GM18520 (cell line): ENCODE results near the gene ZFAND3.

Experiments
- ATAC-seq: cut with Tn5 transposase; IDR thresholded peaks from one replicate; pipeline ENCODE4 v1.9.1; 2021; ENCODE audit not compliant: unreplicated experiment

The ZFAND3 gene

DNA sequence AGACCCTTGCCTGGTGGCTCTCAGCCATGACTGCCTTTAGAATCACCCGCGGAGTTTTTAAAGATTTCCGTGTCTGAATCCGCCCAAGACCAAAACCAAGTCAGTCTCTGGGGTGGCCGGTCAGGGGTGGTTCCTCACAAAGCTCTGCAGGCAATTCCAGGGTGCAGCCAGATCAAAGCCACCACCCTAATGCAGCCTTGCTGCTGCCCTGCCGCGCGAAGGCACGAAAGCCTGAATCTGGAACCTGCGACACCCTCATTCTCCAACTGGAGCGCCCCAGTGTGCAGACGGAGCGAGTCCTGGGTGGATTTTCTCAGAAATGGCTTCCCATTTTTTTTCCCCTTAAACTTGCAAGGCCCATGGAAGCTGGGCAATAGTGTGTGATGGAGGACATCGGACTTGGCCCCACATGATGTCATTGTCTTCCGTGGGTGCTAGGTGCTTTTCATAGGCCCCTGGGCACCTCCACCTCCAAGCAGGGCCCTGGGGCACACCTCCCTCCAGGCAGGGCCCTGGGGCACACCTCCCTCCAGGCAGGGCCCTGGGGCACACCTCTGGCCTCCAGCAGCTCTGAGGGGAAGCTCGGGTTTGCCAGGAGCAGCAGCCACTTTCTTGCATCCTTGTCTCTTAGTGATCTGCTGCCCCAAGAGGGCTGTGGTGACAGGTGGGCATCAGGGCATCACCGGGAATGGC lies 343.1 kb downstream of the ZFAND3 start:
- no peak for ATAC-seq

DNA sequence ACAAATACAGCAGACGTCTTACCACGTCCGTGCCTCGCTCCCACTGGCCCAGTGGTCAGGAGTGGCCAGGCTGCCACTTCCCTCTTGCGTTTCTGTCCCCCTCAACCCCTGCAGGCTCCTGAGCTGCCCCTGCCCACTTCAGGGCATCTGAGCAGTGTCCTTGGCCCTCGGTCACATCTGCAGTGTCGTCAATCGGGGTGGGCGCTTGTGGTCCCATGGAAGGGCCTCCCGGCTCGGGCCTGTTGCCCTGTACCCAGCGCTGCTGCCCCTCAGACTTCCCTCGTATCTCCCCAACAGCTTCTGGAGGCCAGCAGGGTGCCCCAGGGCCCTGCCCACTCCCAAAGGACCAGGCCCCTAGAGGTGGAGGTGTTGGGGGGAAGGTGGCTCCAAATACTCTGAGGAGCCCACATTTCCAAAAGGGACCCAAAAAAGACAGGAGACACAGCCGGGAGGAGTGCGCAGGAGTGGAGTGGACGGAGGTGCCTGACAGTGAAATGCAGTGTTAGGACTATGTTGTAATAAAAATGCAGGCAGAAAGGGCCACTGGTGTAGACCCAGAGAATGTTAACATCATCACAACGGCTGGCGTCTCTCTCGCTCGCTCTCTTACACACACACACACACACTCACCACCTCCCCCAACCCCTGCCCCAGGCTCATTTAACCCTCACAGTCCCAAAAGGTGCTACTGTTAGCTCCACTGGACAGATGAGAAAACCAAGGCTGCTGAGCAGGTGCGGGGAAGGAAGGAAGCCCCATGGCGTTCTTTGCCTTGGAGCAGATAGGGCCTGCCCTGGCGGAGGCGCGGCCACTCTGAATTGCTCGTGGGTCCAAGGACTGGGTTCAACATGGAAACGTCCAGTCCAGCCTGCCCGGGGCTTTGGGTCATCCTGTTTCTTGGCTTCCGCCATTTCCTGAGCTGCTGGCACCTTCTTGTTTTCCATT lies 343.9 kb downstream of the ZFAND3 start:
- ATAC-seq: no peak

DNA sequence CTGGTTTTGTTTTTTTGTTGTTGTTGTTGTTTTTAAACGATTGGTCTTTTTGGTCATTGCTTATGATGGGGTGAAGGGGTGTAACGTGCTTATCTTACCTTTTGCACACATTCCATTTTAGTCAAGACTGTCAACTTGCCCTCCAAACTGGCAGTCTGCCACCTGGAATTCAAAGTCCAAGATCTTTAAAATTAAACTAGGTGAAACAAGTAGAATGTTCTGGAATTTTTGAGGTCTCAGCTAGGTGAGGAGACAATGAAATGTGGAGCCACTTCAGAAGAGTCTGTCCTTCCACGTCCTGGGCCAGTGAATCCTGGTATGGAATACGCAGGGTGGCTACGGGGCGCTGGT lies 344.6 kb downstream of the ZFAND3 start:
- ATAC-seq: no peak

DNA sequence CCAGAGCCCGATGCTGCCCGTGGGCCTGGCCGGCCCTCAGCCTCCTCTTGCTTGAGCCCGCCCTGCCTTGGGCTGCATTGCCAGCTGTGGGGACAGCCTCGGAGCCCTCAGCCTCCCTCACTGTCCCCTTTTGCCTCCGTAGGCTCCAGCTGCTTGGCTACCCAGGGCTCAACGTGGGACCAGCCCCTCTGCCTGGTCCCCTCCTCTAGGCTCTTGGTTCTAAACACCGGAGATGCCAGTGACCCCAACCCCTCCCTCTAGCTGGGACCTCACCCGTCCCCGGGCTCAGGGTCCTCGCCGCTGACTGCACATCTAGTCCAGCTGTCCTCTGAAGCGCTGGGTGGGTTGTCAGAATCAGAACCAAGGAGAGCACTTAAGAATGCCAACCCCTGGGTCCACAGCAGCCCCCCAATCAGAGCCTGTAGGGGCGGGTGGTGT lies 345.2 kb downstream of the ZFAND3 start:
- ATAC-seq: no peak

DNA sequence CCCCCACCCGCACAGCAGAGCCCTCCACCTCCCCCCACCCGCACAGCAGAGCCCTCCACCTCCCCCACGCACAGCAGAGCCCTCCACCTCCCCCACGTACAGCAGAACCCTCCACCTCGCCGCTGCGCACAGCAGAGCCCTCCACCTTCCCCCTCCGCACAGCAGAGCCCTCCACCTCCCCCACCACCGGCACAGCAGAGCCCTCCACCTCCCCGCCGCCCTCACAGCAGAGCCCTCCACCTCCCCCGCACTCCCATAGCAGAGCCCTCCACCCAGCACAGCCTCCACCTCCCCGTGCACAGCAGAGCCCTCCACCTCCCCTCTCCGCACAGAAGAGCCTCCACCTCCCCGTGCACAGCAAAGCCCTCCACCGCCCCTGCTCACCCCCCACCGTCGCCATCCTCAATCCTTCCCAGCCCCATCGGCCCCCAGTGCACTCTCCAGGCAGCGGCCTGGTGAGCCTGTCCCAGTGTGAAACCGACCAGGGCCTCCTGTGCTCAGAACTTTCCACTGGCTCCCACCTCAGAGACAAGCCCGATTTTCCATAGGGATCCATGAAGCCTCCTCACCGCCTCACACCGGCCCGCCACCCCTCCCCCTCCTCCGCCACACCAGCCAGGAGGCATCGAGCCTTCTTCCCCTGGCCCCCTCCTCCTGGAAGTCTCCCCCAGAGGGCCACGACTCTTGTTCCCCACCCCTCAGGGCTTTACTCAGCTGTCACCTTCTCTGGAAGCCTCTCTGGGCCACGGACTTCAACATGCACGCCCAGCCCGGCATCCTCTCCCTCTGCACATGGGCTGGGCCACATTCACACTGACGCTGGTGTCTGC lies 347.1 kb downstream of the ZFAND3 start:
- no peak for ATAC-seq

DNA sequence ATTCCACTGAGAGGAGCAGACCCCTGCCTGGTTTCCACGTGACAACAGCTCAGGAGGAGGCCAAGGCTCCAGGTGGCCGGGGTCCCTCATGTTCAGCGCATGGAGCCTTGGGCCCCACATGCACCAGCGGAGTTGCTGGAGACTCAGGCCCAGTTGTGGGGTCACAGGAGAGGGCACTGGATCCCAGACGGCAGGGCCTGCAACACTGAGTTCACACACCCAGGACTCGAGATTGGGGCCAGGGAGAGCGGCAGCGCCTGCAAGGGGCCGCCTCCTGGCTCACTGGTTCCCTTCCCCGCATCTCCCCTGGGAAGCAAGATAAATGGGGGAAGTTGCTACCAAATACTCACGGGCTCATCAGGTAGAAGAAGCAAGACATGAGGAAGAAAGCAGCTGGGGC lies 348.1 kb downstream of the ZFAND3 start:
- no peak for ATAC-seq

DNA sequence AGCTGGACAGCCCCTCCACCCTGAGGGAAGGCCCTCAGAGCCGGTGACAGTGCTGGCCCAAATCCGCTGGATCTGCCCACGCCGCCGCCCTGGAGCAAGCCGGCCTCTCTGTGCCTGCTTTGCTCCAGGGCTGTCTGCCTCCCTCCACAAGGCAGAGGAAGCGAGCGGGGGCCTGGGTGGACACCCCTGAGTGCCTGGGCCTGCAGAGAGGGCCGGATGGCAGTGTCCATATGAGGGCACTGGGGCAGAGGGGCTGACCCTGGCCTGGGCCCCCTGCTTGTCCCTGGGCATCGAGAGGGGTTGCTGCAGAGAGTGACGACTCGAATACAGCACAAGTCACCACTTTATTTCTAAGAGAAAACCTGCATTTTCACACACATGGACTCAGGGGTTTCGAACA lies 348.6 kb downstream of the ZFAND3 start:
- ATAC-seq: no peak

DNA sequence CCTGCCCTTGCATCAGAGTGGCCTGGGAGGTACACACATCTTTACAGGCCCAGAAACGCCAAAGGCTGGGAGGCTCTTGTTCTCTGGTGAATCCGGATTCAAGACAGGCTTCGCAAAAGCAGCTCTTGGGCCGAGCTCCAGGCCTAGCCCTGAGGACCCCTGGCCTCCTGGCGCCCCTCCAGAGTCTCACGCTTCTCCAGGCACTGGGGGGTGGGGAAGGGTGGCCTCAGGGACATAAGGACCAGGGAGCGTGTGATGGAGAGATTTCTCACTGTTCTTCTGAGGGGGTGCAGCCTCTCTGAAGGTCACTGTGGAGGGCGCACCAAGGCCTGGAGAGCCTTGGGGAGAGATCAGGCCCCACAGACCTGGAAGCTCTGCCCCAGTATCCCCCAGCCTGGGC lies 349.2 kb downstream of the ZFAND3 start:
- no peak for ATAC-seq

DNA sequence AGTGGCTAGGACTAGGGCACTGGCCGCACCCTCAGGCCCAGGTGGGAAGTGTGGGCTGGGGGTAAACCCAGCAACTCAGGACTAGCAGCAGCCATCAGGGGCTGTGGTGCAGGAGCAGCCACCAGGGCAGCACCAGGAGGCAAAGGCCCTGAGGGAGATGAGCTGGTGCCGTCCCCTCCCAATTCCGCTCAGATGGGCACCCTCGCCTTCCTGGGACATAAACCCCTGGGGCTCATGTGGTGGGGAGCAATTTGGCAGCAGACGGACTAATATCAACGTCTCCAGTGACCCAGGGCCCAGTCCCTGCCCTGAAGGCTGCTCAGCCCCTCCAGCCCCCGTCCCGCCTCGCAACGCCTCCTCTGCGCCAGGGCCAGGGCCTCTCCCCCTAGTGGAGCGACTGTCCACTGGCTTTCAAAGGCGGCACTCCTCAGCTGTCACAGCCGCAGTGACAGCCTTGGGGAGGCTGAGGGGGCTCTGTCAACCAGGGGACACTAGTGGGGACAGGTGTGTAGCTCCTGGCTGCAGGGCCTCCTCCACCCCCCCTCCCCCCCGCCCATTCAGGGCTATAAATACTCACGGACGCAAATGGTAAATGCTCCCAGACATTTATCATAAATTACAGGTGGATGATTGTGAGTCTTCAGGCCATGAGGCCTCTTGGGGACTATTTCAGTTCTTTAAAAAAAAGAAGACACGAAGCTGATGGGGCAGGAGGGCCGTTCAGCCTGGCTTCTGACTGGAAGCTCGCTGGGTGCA lies 349.9 kb downstream of the ZFAND3 start:
- ATAC-seq: no peak

DNA sequence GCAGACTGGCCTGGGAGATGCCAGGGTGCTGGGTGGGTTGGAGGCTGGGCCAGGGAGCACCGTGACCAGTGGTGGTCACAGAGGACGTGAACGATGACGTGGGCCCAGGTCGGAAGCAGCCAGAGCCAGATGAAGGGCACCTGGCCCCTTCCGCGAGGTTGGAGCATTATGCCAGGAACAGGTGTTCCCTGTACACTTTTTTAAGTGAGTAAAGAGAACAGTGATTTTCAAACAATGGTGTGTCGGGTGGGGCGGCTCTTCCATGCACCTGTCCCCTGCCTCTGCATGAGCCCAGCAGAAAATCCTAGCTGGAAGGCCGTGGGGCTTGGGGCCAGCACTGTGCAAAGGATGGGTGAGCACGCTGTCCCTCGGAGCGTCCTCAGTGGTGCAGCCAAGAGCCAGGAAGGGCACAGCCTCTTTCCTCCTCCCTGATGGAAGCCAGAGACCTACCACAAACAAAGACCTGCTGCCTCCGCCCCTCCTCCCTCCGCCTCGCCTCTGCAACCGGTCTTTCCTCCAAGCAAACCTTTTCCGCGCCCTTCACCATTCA lies 350.5 kb downstream of the ZFAND3 start:
- no peak for ATAC-seq

DNA sequence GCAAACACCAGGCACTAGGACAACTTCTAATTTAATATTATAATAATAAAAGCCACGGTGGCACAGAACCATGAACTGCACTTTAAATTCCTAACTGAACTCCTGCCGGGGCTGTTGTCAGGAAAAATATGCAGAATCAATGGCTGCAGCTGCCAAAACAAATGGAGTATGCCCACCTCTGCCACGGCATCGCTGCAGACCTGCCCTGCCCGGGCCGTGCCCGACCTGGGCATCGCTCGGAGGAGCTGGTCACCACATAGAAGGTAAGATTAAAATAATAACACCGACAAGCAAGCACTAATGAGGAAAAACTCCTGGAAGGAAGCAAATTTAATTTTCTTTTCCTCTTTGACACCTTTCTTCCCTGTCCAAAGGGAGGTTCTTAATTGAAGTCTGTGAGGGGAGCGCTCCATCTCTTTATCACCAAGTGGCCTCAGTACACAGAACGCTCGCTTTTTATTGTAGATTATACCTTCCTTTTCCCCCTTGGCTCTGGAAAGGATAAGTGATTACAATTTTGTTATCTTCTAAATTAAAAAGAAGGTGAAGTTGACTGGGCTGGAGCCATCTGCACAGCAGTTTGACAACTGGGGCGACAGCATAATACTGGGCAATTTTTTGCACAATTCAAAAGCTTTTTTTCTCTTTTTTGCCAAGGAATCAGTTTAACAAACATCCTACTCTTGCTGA lies 351.3 kb downstream of the ZFAND3 start:
- no peak for ATAC-seq

DNA sequence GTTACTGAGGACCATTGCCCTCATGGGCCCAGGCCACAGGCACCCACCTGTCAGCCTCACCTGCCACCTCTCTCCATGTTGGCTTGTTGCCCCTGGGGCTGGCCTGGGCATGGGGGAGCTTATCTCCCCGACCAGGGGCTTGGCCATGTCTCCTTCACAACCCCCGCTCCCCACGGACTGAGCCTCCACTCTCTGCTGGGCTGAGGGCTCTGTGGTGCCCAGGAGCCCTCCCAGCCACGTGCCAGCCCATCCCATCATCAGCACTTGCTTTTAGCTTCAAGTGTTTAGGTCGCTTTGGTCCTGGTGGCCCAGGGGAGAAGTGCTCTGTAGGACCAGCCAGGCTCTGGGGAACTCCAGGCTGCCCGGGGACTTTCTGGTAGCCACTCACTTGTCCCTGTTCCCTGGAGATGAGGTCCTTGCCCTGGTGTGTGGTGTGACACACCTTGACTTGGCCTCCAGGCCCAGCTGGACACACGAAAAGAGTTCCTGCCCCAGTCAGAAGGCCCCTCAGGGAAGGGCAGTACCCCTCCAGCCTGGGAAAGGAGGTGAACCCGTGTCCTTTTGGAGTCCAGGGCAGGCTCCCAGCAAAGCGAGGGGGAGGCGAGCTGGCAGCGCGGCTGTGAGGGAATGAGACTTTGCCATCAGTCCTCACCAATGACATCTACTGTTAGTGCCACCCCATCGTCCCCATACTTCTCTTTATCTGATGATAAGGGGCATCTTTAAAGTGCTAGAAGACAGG lies 352.6 kb downstream of the ZFAND3 start:
- ATAC-seq: no peak

DNA sequence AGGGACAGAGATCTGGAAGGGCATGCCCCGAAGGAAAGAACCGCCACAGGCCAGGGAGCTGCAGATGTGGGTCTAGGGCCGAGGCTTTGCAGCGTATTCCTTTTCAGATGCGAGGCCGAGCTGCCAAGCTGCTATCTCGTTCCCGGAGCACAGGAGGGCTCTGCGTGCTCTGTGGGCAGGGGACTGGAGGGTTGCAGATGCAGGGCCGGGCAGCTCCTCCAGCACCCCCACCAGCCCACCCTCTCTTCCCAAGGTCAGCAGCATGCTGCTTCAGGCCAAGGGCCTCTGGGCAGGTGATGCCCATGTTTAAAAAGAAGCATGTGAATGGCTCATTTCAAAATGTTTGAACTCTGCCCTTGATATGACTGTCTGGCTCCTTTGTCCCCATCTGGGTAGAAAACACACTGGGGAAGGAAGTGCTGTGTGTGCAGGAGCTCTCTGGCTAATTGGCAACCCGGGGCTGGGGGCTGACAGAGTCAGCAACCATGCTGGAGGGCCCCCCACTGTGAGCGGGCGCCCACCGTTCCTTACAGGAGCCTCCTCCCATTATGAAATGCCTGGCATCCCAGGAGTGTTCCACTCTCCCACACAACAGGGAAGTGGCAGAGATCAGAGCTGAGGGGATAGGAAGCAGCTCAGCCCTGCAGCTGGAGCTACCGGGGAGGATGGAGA lies 353.3 kb downstream of the ZFAND3 start:
- no peak for ATAC-seq

DNA sequence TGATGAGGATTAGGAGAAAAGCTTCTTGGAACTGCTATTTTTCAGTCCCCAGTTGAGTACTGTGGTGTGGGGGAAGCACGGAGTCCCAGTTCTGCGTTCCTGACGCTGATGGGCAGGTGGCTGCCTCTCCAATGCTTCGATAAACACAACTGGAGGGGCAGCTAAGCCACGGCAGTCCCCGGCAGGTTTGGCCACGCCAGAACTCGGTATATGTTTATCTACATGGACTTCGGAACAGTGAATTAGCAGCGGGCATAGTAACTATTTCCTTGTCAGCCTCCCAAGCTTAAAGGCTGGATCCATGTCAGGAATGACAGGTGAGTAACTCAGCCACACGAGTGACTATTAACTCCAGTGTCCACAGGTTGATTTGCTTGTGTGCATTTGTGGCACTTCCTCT lies 354.4 kb downstream of the ZFAND3 start:
- no peak for ATAC-seq

DNA sequence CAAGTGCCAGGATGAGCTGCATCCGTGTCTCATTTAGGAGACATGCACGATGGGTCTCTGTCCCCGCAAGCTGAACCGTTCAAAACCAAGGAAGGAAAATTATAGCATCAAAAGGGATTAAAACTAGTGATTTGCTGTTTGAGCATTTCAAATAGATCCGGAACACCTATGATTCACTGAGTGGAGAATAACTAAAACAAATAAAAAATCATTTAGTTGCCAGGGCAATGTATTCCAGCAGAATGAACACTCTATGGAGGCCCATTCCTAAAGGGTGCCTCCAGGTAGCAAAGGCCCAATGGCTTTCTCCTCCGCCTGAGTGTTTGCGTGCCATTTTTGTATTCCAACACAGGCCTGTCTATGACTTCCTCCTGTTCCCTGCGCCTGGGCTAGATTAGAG lies 354.8 kb downstream of the ZFAND3 start:
- ATAC-seq: no peak

DNA sequence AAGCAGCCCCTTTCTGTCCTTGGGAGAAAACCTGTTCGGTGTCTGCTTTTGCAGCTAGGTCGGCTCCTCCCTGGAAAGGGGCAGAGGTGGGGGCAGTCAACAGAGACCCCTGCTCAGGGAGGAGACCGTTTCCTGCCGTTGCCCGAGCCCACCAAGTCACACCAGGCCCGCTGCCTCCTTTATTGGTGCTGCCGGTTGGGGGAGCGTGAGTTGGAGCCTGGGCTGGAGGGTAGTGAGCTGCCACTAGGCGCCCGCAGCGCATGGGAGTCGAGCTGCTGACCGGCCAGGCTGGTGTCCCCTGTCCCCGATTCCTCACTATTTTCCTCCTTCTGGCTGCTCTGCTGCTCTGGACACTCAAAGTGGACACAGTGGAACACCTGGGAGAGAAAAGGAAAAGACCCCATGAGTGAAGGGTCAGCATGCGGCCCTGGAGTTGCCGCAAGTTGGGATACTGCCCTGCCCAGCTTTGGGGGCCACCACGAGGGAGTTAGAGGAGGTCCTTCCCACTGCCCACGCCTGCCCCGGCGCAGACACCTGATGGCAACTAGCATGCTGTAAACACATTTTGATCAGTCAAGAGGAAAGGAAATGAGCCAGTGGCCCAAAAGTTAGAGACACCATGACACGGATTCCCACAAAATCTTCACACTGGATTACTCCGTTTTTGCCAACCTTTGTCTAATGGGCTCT lies 355.4 kb downstream of the ZFAND3 start:
- no peak for ATAC-seq

DNA sequence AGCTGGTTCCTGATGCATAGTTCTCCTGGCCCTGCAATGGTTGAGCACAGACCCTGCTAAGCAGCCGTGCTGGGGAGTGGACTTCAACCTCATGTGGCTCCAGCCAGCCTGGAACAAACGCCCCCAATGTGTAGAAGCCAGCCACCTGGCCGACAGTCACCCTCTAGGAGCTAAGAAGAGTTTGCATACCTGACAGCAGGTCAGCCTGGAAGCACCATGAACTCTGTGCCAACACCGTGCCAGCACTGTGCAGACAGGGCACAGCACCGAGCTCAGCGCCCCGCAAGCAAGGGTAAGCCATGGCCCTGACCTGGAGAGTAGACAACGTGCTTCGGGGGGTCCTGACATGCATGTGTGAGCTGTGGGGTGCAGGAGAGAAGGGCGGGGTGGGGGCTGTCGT lies 356.3 kb downstream of the ZFAND3 start:
- ATAC-seq: no peak
